HL-60/S4 treated with retinoic acid at 250 ng/mL for 4 days and 3 days (cell line): ENCODE results near the gene MROH2A.
"Not testable (repeated sequence)": the region's sequence is repeated elsewhere in the genome, so short reads cannot be mapped to it uniquely, and the experiment has no call there.

Source experiments
- in situ Hi-C: fragments of 300-500 bp; cut with MboI; formaldehyde crosslinking; loops from 2 replicates; pipeline ENCODE4 v1.7.0; 2022; ENCODE audit warnings: low sequenced_read_pairs

The MROH2A gene

GRCh38 chr2:233778030-233778429 lies at the start of gene MROH2A:
TSS of gene MROH2A (plus strand) at chr2:233778330. CDS start at chr2:233779359, 1,029 bp downstream.
- in situ Hi-C loops, result no loop called here

GRCh38 chr2:233728723-233729301 lies 49.3 kb upstream of the MROH2A start, which contains the start of gene UGT1A3:
TSS of gene UGT1A3 (plus strand) at chr2:233729042. CDS start at chr2:233729127, 85 bp downstream.
- in situ Hi-C loops, result no loop called here

GRCh38 chr2:233736868-233737653 lies 41.1 kb upstream of the MROH2A start:
- in situ Hi-C loops, result not testable (repeated sequence)

GRCh38 chr2:233740870-233741269 lies 37.3 kb upstream of the MROH2A start:
- in situ Hi-C loops, result no loop called here

GRCh38 chr2:233743464-233744259 lies 34.5 kb upstream of the MROH2A start:
- in situ Hi-C loops, result no loop called here

- in situ Hi-C loops, result no loop called here
These were observed 32.9 kb upstream of the MROH2A start for GRCh38 chr2:233745073-233745755.

DNA sequence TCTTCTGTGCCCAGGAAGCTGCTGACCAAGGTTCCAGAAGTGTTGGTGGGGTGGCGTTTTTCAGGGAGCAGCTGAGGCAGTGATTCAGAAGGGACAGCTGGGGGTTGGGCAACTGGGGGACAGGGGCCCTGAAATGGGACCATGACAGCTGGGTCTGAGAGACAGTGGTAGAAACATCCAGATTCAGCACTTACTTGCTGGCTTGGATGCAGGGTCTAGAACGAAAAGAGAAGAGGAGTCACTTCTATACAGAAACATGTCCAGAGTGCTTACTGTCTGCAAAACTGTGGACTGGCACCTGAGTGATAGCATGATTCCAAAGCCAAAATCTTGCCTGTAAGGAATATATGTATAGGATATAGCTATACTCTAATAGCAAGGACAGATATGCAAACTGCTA lies 32.3 kb upstream of the MROH2A start:
- in situ Hi-C loops, result not testable (repeated sequence)

GRCh38 chr2:233746475-233747282 lies 31.5 kb upstream of the MROH2A start:
- in situ Hi-C loops, result no loop called here

DNA sequence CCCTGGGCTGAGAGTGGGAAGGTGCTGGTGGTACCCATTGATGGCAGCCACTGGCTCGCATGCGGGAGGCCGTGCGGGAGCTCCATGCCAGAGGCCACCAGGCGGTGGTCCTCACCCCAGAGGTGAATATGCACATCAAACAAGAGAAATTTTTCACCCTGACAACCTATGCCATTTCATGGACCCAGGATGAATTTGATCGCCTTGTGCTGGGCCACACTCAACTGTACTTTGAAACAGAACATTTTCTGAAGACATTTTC lies 30.9 kb upstream of the MROH2A start:
- in situ Hi-C loops, result no loop called here

GRCh38 chr2:233750689-233751088 lies 27.4 kb upstream of the MROH2A start:
- in situ Hi-C loops, result not testable (repeated sequence)

DNA sequence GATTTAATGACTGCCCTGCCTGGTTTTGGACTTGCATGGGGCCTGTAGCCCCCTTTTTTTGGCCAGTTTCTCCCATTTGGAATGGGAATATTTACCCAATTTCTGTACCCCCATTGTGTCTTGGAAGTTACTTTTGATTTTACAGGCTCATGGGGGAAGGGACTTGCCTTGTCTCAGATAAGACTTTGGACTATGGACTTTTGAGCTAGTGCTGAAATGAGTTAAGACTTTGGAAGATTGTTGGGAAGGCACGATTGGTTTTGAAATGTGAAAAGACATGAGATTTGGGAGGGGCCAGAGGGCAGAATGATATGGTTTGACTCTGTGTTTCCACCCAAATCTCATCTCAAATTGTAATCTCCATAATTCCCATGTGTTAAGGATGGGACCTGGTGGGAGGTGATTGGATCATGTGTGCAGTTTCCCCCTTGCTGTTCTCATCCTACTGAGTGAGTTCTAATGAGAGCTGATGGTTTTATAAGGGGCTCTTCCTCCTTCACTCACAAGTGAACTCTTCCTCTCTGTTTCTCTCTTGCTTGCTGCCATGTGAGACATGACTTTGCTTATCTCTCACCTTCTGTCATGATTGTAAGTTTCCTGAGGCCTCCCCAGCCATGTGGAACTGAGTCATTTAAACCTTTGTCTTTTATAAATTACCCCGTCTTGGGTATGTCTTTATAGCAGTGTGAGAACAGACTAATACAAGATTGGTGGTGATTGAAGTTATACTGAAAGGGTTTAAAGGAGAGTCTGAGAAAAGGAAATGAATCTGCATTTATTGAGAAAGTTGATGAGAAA lies 26.7 kb upstream of the MROH2A start:
- in situ Hi-C loops, result not testable (repeated sequence)

- in situ Hi-C loops, result no loop called here
These were observed 23.1 kb upstream of the MROH2A start for GRCh38 chr2:233754872-233755611.

- in situ Hi-C loops, result no loop called here
These were observed 21.6 kb upstream of the MROH2A start for GRCh38 chr2:233756429-233757081.

DNA sequence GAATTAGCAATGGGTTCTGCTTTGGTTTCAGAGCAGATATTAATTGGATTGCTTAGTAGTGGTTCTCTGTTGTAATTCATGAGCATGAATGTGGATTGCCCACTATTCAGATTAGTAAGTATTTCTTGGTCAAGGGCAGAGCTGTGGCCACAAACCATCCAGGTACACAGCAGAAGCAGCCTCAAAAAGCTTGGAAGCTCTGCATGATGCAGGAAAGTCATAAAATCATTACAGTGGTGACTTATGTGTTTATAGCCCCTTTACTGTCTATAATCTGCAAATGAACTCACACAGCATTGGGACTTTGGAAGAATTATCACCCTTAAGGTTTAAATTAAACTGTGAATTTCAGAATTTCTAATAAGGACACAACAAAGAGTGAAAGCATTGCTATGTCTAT lies 20.0 kb upstream of the MROH2A start:
- in situ Hi-C loops, result no loop called here

GRCh38 chr2:233758849-233759248 lies 19.3 kb upstream of the MROH2A start:
- in situ Hi-C loops, result no loop called here

DNA sequence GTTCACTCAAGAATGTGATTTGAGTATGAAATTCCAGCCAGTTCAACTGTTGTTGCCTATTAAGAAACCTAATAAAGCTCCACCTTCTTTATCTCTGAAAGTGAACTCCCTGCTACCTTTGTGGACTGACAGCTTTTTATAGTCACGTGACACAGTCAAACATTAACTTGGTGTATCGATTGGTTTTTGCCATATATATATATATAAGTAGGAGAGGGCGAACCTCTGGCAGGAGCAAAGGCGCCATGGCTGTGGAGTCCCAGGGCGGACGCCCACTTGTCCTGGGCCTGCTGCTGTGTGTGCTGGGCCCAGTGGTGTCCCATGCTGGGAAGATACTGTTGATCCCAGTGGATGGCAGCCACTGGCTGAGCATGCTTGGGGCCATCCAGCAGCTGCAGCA lies 18.1 kb upstream of the MROH2A start, which contains the start of gene UGT1A1:
Gene UGT1A1 (plus strand): TSS at position 228 of the 400 bp plus-strand sequence. CDS start 18 bp downstream, at position 246.
- in situ Hi-C loops, result no loop called here

GRCh38 chr2:233761040-233761769 lies 16.9 kb upstream of the MROH2A start:
- in situ Hi-C loops, result no loop called here

DNA sequence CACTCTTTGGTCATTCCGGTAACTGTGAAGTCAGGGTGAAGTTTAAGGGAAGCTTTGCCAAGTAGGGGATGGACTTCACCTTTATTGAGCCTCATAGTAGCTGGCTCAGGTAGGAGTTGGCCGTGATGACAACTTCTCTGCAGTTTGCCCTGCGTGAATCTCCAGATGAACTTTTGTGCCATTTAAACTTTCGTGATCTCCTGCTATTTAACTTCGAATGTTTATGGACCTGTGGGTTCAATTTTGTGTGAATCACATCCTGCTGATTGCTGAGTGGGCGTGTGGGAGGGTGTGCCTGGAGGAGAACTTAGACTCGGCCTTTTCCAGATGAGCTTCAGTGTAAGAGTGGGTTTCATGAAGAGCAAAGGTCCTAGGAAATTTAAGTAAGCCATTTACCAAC lies 13.9 kb upstream of the MROH2A start:
- in situ Hi-C loops, result no loop called here
